Left cardiac atrium (tissue), 4 donors: ENCODE results near the gene TBC1D1. TPM values are rescaled to one million over a fixed set of nuclear protein-coding genes. Genes with fewer than 3 reads are reported as not detected.

Experiments
- ATAC-seq, 2 donors: fragments of 200-7000 bp; cut with Tn5 transposase; one replicate each; pipeline ENCODE4 v1.9.1; 2020; ENCODE audit warnings: mild to moderate bottlenecking in 2 of 2, moderate library complexity in 2 of 2
- DNase-seq: peaks from one replicate; pipeline ENCODE4 v3.0.0-alpha.2; 2020
- intact Hi-C, 2 donors: fragments of 100-400 bp; cut with DNase I; formaldehyde crosslinking; loops; one replicate each; pipeline versions ENCODE4 v1.14.1 to v1.15.1; 2022 to 2023
- total RNA-seq, 2 donors: library from RNA; stranded (reverse); fragmentation: NEBNext Ultra II Directional; extraction: Animal tissue kit (Norgen Biotek cat#: 25700); gene quantifications; one replicate each; pipeline ENCODE4 v1.2.1, GENCODE V29; 2021
- donor health status: DM: no; HTN: yes; CAD: no.
- donor health status: DM: no; HTN: yes; CAD: no; lungs with severe emphysema.
- donor health status: DM: yes; HTN: yes; CAD: no.
- donor health status: Dilated cardiomyopathy.

Gene TBC1D1
- total RNA-seq, 2 donors from 2014 or later, result 116 to 130 TPM

- intact Hi-C loops, result no loop called here
- ATAC-seq, result no peak
Observed at GRCh38 chr4:37980246-37980645, 89.4 kb downstream of the TBC1D1 start.

GRCh38 chr4:37981425-37981824 lies 90.5 kb downstream of the TBC1D1 start:
- no peak for DNase-seq
- intact Hi-C loops, result no loop called here
- ATAC-seq, result no peak

More at GRCh38 chr4:37980246-37980645, 89.4 kb downstream of the TBC1D1 start:
- no peak for DNase-seq

- no peak for ATAC-seq
- no peak for DNase-seq
- intact Hi-C loops, result no loop called here
Observed at GRCh38 chr4:37981844-37982720, 91.2 kb downstream of the TBC1D1 start.

- DNase-seq (no peak), ATAC-seq (peak in 1 of 2 donors; percentile 25)
- intact Hi-C loops, result no loop called here
Observed at GRCh38 chr4:37982736-37983135, 91.9 kb downstream of the TBC1D1 start.

GRCh38 chr4:37983951-37984350 lies 93.1 kb downstream of the TBC1D1 start:
- DNase-seq, result no peak
- intact Hi-C loops, result no loop called here
- ATAC-seq, result no peak

GRCh38 chr4:37985730-37986275 lies 94.9 kb downstream of the TBC1D1 start:
- no peak for DNase-seq
- intact Hi-C loops, result no loop called here
- no peak for ATAC-seq

- intact Hi-C loops, result no loop called here
- ATAC-seq (no peak), DNase-seq (no peak)
Observed at GRCh38 chr4:37988670-37989069, 97.8 kb downstream of the TBC1D1 start.

GRCh38 chr4:37989398-37990260 lies 98.7 kb downstream of the TBC1D1 start:
- ATAC-seq (peak; percentile 48 to 51), DNase-seq (no peak)
- intact Hi-C loops, result no loop called here

GRCh38 chr4:37990731-37991245 lies 99.9 kb downstream of the TBC1D1 start:
- ATAC-seq (no peak), DNase-seq (no peak)
- intact Hi-C loops, result no loop called here

- no peak for DNase-seq
- intact Hi-C loops, result no loop called here
- no peak for ATAC-seq
Observed at GRCh38 chr4:37991623-37992410, 100.9 kb downstream of the TBC1D1 start.

- DNase-seq, result no peak
- intact Hi-C loops, result no loop called here
- peak in 1 of 2 donors; percentile 17 for ATAC-seq
Observed at GRCh38 chr4:37993806-37994205, 102.9 kb downstream of the TBC1D1 start.

- no peak for ATAC-seq
- DNase-seq, result no peak
- intact Hi-C loops, result no loop called here
Observed at GRCh38 chr4:37994569-37994968, 103.7 kb downstream of the TBC1D1 start.

- ATAC-seq (no peak), DNase-seq (no peak)
- intact Hi-C loops, result no loop called here
Observed at GRCh38 chr4:37995299-37995821, 104.5 kb downstream of the TBC1D1 start.

GRCh38 chr4:37995981-37996775 lies 105.3 kb downstream of the TBC1D1 start:
- DNase-seq, result peak; percentile 51
- intact Hi-C loops, result no loop called here
- peak in 1 of 2 donors; percentile 19 for ATAC-seq

- intact Hi-C loops, result no loop called here
Observed at GRCh38 chr4:37998226-37998625, 107.3 kb downstream of the TBC1D1 start.

GRCh38 chr4:37999000-37999716 lies 108.3 kb downstream of the TBC1D1 start:
- intact Hi-C loops, result no loop called here
- ATAC-seq (no peak), DNase-seq (no peak)

More at GRCh38 chr4:37998226-37998625, 107.3 kb downstream of the TBC1D1 start:
- DNase-seq (no peak), ATAC-seq (no peak)

GRCh38 chr4:37999965-38000364 lies 109.1 kb downstream of the TBC1D1 start:
- intact Hi-C loops, result no loop called here
- ATAC-seq (no peak), DNase-seq (no peak)
